GM19043 (cell line): Measurements from ENCODE around the gene RSRC1.

ENCODE experiments used
- ATAC-seq: cut with Tn5 transposase; IDR thresholded peaks from one replicate; pipeline ENCODE4 v1.9.1; 2021; ENCODE audit warnings: low read depth; ENCODE audit not compliant: unreplicated experiment

RSRC1 gene

DNA sequence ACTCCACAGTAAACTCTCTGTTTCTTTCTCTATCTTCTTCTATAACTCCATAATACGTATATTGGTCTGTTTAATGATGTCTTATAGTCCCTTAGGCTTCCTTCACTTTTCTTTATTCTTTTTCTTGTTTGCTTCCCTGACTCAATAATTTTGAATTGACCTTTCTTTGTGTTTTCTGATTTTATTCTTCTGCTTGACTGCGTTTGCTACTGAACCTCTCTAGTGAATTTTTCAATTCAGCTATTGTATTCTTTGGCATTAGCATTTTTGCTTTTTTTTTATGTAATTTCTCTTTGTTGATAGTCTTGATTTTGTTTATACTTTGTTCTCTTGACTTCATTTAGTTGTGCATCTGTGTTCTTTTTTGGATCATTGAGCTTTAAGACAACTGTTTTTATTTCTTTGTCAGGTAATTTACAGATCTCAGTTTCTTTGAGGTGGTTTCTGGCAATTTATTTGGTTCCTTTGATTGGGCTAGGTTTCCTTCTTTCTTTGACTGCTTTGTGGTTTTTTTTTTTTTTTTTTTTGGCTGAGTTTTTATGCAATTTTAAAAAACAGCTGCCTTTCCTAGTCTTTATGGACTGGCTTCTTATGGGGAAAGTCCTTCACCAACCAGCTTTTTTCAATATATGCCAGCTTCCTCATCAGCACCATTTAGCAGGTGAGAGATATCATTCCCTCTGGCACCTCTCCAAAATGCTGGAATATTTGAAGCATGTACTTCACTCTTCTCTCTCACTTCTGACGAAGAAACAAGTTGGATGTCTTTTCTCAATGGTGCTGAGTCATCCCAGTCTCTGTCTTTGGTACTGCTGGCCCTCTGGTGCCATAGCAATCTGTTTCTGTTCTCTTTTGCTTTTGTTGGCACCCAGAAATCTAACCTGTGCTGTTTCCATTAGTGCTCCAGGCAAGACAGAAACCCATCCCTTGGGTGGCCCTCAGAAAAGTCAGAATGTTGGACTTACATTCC, 17.6 kb downstream of the RSRC1 start:
- no peak for ATAC-seq

DNA sequence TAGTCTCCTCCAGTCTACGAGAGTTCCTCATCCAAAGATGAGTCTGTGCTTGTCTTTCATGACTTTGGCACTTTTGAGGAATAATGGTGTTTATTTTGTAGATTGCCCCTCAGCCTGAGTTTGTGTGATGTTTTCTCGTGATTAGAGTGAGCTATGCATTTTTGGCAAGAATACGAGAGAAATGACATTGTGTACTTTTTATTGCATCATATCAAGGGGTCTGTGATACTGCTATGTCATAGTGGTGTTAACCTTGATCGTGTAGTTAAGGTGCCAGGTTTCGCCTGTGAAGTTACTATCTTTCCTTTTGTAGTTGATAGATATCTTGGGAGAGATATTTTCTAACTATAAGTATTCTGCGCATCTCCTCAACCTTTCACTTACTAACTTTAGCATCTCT, 18.9 kb downstream of the RSRC1 start:
- no peak for ATAC-seq

DNA sequence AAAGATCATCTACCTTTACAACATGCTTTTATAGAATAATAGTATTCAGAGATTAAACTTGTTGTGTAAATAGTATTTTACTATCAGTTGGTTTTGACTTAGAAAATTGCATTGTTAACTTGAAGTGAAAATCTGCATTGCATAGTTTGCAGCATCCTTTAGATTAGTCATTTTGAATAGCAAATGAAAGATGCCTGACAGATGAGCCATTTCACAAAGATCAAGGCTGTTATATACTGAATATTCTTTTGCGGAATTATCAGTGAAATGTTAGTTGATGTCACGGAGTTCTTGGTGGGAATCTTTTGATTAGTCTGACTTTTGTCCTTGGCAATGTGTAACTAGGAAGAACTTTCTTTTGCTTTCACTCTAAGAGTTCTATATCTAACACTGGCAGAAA, 24.5 kb downstream of the RSRC1 start:
- ATAC-seq, result no peak

DNA sequence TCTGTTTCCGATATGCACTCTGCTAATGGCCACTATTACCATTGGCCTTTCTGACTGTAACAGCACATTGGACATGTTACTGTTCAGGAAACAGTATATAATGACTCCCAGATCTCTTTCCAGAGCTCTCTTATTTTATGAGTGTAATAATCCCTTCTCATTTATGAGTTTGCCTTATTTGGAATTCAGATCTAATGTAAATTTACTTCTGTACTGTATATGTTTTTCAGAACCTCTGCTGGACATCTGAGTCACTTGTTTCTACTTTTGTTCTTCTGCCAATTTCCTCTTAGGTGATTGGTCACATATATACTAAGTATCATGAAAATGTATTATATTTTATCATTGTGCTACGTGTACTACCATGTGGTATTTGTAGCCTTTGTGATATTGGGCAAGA, 30.5 kb downstream of the RSRC1 start:
- ATAC-seq, result no peak

DNA sequence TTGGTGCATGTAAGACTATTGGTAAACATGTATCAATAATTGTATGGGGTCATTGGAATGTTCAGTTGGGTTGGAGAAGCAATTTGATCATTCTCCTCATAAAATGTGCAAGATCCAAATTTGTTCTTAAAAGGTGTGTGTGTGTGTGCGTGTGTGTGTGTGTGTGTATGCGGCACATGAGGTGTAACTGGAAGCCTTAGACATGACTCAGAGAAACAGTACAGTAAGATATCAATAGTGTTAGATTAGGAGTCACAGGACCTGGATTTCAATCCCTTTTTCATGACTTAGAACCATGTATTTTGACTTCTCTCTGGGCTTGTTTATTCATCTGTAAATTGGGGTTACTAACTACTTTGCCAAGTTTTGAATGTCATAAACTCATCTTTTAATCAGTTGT, 38.3 kb downstream of the RSRC1 start:
- ATAC-seq, result no peak

DNA sequence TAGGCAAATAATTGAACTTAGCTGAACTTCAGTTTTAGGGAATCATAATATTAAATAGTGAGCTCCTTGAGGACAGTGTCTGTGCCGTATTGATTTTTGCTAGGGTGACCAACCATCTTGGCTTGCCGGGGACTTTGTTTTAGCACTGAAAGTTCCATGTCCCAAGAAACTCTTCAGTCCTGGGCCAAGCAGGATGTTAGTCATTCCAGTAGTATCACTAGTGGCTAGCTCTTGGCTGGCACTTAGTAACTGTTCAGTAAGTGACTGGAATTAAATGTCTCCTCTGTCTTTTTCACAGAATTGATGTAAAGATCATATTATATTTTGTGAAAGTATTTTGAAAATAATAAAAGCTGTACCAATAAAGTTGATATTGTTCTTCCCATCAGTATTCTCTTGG, 42.3 kb downstream of the RSRC1 start:
- peak; percentile 52 for ATAC-seq

DNA sequence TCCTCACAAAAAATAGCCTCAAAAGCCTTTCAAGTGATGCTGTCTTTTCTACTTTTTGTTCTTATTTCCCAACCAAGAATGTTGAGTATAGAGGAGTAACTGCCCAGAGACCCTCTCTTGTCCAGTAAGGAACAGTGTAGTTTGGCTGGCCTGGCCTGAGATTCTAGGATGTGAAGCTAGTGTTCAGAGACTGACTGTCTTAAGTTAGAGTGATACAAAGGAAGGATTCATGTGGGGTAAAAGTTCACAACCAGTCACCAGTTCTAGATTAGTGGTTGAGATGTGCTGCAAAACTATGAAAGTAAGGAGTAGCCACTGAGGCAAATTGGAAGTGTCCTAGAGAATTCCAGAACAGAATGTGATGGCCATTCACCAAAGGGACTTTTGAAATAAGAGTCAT, 49.1 kb downstream of the RSRC1 start:
- no peak for ATAC-seq

DNA sequence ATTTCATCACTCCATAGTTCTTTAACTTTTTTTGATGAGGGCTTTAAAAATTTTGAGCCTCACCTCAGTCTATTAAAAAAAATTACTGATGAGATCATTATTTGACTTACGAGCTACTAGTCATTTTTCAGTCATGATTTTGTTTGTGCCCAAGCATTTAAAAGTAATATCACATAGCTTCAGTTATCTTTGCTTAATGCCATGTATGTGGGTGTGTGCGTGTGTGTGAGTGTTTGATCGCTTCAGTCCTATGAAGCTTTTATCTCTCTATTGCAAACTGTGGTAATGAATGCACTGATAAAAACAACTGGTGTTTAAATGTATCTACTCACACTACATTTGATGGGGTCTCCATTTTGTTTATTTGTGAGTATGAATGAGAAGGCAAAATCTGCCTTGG, 49.8 kb downstream of the RSRC1 start:
- ATAC-seq, result no peak

DNA sequence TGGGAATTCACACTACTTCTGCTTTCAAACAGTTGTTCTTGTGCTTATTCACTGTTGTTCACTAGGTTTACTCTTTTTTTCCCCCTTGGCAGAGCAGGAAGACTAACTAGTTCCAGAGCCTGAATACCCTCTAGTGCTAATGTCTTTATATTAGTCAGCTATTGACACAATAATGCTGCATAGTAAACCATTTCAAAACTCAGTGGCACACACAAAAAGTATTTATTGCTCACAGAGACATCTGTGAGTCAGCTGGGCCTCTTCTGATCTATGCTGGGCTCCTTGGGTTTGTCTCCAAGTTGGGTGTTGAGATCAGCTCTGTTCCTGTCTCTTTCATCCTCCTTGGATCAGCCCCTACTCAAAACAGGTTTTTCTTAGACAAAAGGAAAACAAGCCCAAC, 51.1 kb downstream of the RSRC1 start:
- ATAC-seq, result no peak

DNA sequence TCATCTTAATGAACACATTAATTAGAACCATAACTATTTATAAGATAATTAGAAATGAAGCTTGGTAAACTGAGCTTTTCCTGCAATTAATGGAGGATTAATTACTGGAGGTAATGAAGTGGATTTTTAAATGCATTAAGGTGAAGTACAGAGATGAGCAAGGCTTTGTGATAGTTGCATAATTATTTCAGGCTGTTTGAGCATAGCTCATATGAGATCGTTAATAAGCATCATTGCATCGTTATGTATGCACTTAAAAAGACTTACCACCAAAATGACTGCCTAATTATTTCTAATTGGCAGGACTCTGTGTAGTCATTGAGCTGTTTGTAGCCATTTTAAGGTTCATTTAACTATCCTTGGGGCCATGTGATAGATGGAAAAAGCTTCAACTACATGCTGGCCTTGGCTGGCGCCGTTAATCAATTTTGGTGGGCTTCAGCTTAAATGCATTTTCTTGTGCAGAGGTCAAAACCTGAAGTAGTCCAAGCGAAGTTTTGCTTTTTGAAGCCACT, 55.3 kb downstream of the RSRC1 start:
- ATAC-seq, result no peak

DNA sequence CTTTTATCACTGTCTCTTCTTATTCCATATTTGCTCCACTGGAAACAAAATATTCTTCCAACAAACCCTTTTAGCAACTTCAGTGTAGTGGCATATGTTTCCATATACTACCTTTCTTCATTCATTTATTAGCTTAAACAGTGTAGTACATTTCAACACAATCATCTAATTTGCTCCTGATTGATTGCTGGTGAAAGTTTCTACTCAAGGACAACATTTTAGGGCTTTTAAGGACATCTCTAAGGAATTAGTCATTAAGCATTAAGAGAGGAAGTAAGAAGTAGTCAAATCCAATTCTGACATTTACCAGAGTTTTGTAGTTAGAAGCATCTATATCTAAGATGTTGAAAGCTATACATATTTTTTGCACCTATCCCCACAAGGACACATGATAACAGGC, 55.8 kb downstream of the RSRC1 start:
- no peak for ATAC-seq

DNA sequence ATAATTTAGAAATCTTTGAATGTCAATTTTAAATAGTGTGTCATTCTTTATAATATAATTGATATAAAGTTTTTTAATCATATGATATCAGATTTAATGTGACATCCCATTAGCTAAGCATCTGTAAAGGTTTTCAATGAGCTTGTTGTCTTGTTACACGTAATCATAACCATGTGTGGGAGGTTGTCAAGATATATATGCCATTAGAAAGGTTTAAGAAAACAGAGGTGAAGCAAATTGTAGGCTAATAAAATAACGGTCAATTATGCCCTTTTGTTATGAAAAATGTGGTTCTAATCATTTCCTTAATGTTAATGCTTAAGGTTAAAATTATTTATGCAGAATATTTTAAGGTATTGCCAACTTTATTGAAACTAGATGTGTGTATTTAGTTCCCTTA, 56.3 kb downstream of the RSRC1 start:
- ATAC-seq, result no peak

DNA sequence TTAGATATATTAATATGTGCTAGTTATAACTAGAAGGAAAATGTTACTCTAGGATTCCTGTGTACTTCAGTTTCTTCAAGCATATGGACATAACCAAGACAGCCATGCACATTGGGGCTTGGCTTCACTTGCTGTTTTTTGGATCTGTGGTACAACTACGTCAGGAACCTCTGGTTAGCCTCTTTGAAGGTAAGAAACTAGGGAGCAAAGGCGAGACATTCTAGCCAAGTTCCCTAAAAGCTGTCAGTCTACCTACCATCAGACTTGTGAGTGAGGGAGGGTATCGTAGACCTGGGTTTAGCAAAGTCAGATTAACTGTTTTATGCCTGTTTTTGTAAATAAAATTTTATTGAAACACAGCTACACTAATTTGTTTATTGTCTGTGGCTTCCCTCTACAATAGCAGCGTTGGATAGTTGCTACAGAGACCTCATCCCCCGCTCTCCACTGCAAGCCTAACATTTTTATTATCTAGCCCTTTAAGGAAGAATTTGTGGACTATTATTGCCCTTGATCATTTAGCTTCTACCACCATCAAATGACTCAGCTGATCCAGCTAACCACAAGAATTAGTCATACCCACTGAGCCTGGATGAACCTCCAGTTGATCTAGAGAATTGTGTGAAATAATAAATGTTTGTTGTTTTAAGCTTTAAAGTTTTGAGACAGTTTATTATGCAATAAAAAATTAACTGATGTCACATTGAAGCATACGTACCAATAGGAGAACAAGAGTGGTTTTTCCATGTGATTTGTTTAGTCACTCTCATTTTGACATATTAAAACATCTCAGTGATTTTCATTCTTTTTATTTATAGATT, 58.1 kb downstream of the RSRC1 start:
- no peak for ATAC-seq

DNA sequence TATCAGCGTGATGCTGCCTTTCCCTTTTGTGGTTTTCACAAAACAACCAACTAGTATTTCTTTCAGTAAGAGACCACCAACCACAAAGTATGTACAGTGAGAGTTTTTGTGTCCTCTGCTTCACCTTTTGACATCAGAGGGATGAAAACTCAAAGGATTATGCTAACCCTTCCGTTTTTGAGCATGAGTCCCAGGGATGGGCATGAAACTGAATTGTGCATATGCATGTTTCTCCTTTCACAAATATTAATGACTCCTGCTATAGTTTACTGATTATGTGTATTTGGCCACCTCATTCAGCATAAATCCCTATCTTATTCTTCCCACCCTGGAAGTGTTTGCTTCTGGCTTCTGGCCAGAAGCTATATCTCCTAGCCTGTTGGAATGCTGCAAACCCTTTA, 59.2 kb downstream of the RSRC1 start:
- ATAC-seq, result no peak

DNA sequence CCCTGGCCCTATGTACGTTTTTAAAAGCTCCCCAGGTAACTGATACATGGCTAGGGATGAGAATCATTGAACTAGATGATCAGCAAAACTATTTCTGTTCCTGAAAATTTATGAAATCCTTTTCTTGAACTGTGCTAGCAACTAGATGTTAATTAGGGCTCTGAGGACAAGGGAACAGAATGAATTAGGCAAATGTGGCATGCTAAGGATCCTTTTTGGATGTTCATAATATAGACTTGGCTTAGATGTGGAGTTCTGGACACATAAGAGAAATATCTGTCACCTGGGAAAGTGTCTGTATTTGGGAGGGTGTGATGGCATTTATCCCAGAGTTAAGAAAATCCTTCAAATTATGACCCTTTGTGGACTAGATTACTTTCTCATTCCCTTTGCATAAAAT, 71.2 kb downstream of the RSRC1 start:
- ATAC-seq, result no peak

DNA sequence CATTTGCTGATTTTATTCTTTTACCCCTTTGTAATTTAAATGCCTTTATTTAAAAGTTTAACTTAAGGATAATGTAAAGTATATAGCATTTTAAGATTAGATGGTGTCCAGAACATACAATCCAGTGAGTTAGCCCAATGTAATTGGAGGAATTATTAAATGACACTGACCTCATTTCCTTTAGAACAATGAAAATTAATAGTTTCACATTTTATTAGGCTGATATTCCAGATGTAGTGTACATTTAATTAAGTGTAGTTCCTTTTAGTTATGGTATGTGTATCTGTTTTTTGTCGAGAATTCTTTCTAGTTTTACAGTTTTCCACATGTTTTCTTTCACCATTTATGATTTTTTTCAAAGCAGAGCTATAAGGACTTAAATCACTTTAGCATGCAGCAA, 75.8 kb downstream of the RSRC1 start:
- no peak for ATAC-seq

DNA sequence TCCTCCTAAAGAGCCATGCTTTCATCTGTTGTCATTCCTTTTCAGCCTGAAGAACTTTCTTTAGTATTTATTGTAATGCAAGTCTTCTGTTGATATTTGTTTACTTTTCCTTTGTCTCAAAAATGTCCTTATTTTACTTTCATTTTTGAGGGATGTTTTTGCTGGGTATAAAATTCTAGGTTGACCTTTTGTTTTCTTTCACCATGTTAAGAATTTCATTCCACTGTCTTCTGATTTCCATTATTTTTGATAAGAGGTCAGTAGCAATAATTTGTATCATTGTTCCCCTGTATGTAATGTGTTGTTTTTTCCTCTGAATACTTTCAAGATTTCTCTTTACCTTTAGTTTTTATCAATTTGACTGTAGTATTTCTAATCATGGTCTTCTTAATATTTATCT, 91.1 kb downstream of the RSRC1 start:
- no peak for ATAC-seq

DNA sequence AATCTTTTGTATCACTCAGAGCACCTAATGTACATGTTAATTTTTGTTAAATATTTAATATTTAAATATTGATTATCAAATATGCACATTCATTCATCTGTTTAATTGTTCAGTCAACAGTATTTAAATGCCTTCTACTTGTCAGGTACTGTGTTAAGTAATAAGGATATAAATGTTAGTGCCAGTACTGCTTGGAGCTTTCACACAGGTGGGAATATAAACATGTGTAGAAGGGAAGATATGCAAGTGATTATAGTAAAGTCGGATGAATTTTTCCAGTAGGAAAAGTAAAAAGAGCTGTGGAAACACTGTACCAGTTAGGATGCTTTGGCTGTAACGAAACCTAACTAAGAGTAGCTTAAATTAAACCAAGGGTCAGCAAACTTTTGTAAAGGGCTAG, 95.4 kb downstream of the RSRC1 start:
- no peak for ATAC-seq

DNA sequence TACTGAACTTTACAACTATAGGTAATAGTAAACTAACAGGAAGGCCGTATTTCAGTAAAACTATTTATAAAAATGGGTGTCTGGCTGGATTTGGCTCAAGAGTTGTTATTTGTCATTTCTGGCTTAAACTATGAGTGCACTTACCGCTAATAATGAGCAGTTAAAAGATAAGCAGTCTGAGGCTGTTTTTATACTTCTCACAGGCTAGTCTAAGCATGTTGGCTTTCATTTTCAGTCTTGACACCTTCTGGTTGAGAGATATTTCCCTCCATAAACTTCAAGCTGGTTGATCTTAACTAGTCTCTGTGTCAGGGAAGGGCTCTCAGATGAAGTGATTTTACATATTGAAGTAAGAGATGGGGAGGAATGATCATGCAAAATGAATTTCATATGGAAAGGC, 96.1 kb downstream of the RSRC1 start:
- peak; percentile 48 for ATAC-seq

DNA sequence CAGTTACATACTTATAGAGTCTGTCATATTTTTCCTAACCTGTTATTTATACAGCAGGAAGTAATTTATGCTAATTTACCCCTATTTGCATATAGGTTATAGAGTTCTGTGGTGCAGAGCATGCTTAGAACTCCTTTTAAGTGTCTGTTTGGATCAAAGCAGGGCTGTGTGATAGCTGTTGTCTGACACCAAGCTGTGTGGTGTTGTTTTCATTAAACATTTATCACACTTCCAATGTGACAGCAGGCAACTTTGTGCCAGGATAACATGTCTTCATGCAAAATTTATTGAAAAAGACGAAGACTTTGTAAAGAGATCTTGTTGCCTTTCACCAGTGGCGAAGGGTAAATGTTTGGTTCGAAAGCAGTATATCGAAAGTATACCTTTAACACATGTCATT, 100.2 kb downstream of the RSRC1 start:
- no peak for ATAC-seq

DNA sequence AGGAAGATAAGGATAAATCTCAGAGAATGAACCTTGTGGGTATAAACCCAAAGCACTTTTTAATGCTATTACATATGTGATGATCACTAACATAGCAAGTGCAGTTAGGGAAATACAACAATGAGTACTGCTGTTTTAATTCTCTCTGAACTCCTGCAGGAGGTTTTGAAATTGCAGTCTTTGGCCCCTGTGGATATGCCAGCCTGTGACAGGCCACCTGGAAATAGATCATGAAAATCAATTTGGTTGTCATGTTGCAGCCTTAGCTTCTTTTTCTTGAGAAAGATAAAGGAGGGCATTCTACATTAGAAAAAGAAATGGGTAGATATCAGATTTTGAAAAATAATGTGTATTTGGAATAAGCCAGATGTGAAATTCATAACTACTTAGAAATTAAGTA, 103.6 kb downstream of the RSRC1 start:
- ATAC-seq, result no peak

DNA sequence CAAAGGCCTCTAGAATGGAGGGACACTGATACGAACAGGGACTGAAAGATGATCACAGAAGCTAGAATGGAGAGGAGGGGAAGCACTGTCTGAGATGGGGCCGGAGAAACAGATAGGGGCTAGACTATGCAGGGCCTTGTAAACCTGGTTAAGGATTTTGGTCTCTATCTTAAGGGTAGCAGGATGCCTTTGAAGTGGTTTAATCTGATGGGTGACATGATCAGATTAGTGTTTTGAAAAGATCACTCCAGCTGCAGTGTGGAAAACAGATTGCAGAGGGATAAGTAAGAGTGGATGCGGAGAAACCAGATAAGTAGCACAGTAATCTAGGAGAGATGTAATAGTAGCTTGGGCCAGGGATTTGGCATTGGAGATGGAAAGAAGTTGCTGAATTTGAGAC, 108.1 kb downstream of the RSRC1 start:
- no peak for ATAC-seq
